Inflammatory macrophage treated with lipopolysaccharide for 4 hours (primary cell): ENCODE data around the gene ANOS1.
"Not testable (repeated sequence)": the region's sequence is repeated elsewhere in the genome, so short reads cannot be mapped to it uniquely, and the experiment has no call there.

ENCODE experiments used
- DNase-seq: peaks from one replicate; pipeline ENCODE4 v3.0.0-alpha.2; 2020

Gene ANOS1

GRCh38 chrX:8731559-8732395 is at the start of gene ANOS1:
TSS of gene ANOS1 (minus strand) at chrX:8732137. CDS start at chrX:8732036, 101 bp downstream.
- DNase-seq, result peak; percentile 24

GRCh38 chrX:8773117-8773516 is 41.2 kb upstream of the ANOS1 start:
- DNase-seq, result no peak

- DNase-seq, result no peak
These were observed 28.1 kb upstream of the ANOS1 start for GRCh38 chrX:8760021-8760420.

GRCh38 chrX:8758706-8759105 is 26.8 kb upstream of the ANOS1 start:
- not testable (repeated sequence) for DNase-seq

- not testable (repeated sequence) for DNase-seq
These were observed 25.9 kb upstream of the ANOS1 start for GRCh38 chrX:8757609-8758389.

GRCh38 chrX:8755813-8756212 is 23.9 kb upstream of the ANOS1 start:
- no peak for DNase-seq

- DNase-seq, result no peak
These were observed 23.2 kb upstream of the ANOS1 start for GRCh38 chrX:8755116-8755515.

GRCh38 chrX:8749697-8750096 is 17.8 kb upstream of the ANOS1 start:
- no peak for DNase-seq

GRCh38 chrX:8748855-8749254 is 16.9 kb upstream of the ANOS1 start:
- DNase-seq, result no peak

GRCh38 chrX:8743126-8743732 is 11.3 kb upstream of the ANOS1 start:
- DNase-seq, result peak; percentile 21

- DNase-seq, result no peak
These were observed 10.0 kb upstream of the ANOS1 start for GRCh38 chrX:8741981-8742380.

GRCh38 chrX:8738588-8739189 is 6.8 kb upstream of the ANOS1 start:
- peak; percentile 41 for DNase-seq

GRCh38 chrX:8737883-8738282 is 5.9 kb upstream of the ANOS1 start:
- DNase-seq, result no peak

- DNase-seq, result no peak
These were observed 952 bp downstream of the ANOS1 start for GRCh38 chrX:8730812-8731558.

- no peak for DNase-seq
These were observed 2.1 kb downstream of the ANOS1 start for GRCh38 chrX:8729811-8730210.

- peak; percentile 28 for DNase-seq
These were observed 2.9 kb downstream of the ANOS1 start for GRCh38 chrX:8728932-8729535.

GRCh38 chrX:8726031-8726652 is 5.8 kb downstream of the ANOS1 start:
- no peak for DNase-seq

- no peak for DNase-seq
These were observed 7.6 kb downstream of the ANOS1 start for GRCh38 chrX:8724300-8724699.

GRCh38 chrX:8721536-8721935 is 10.4 kb downstream of the ANOS1 start:
- no peak for DNase-seq

GRCh38 chrX:8720136-8720535 is 11.8 kb downstream of the ANOS1 start:
- no peak for DNase-seq

- no peak for DNase-seq
These were observed 14.6 kb downstream of the ANOS1 start for GRCh38 chrX:8717354-8717753.

GRCh38 chrX:8714164-8714563 is 17.8 kb downstream of the ANOS1 start:
- no peak for DNase-seq
